HG02798 (cell line): ENCODE data around the gene ABCB8.
"Not testable (repeated sequence)": the region's sequence is repeated elsewhere in the genome, so short reads cannot be mapped to it uniquely, and the experiment has no call there.

Experiments used
- ATAC-seq: cut with Tn5 transposase; IDR thresholded peaks from one replicate; pipeline ENCODE4 v1.9.1; 2021; ENCODE audit warnings: mild to moderate bottlenecking; ENCODE audit not compliant: unreplicated experiment, poor library complexity

The ABCB8 gene

GRCh38 chr7:151032936-151033863, 5.0 kb downstream of the ABCB8 start:
- ATAC-seq: no peak

- no peak for ATAC-seq
These were observed 5.6 kb downstream of the ABCB8 start for GRCh38 chr7:151033864-151034249.

DNA sequence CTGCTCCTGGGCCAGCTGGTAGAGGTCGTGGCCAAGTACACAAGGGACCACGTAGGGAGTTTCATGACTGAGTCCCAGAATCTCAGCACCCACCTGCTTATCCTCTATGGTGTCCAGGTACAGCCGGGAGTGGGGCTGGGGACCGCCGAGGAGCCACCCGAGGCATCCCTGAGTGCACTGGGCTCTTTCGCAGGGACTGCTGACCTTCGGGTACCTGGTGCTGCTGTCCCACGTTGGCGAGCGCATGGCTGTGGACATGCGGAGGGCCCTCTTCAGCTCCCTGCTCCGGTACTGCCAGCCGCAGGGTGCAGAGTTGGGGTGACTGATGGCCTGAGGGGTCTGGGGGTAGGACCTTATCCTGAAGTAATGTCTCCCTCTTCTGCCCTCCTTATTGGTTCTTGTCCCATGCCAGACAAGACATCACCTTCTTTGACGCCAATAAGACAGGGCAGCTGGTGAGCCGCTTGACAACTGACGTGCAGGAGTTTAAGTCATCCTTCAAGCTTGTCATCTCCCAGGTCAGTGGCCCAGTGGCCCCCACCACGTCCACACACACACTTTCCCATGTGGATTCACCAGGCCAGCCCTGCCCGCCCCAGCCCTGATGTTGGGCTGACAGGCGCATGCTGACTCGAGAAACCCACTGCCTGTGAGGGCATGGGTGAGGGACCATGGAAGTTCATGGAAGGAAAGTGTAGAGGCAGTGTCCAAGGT, 6.2 kb downstream of the ABCB8 start:
- no peak for ATAC-seq

- ATAC-seq: no peak
These were observed 6.9 kb downstream of the ABCB8 start for GRCh38 chr7:151035026-151035717.

DNA sequence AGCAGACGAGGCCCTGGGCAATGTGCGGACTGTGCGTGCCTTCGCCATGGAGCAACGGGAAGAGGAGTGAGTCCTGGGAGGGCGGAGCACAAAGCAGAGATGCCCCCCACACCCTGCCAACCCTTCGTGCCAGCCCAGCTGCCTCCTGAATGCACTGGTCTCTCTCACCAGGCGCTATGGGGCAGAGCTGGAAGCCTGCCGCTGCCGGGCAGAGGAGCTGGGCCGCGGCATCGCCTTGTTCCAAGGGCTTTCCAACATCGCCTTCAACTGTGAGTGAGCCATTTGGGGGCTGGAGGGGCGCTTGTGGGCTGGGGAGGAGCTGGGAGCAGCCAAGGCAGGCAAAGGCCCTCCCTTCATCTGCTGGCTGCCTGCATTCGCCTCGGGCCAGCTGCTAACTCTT, 7.7 kb downstream of the ABCB8 start:
- no peak for ATAC-seq

DNA sequence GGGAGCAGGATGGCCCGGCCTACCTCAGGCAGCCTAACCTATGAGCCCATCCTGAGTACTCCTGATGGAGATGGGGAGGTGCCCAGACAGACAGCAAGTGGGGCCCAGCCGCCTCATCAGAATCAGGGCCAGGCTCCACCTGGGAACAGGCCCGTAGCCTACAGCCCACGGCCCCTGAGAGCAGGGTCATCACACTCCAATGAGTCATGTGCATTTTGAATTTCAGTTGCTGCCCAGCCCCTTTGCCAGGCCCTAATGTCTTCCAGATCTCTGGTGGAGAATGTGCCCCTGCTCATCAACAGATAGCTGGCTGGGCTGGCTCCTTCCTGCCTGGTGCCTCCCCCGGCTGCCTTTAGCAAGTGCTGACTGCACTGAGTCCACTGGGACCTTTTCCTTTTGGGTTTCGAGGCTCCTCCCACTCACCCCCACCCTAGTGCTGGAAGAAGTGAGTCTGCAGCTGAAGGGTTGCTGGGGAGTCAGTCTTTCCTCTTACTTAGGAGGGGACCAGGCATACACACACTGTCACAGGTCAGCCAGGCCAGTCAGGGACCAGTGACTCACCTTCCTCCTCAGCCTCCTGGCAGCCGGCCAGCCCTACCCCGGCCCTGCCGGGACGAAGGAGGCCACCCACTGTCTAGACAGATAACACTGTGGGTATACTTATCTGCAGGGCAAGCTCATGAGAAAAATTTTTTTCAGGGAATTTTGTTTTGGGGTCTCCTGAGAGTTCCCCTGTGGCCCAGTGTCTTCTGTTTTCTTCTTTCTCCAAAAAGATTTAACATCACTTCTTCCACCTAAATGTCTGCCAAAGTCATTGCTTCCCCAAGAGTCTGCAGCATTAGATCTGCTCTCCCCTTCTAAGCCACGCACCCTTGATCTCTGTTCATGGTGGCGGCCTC, 10.9 kb downstream of the ABCB8 start:
- peak; percentile 37 for ATAC-seq

GRCh38 chr7:151039850-151040548, 11.7 kb downstream of the ABCB8 start:
- no peak for ATAC-seq

DNA sequence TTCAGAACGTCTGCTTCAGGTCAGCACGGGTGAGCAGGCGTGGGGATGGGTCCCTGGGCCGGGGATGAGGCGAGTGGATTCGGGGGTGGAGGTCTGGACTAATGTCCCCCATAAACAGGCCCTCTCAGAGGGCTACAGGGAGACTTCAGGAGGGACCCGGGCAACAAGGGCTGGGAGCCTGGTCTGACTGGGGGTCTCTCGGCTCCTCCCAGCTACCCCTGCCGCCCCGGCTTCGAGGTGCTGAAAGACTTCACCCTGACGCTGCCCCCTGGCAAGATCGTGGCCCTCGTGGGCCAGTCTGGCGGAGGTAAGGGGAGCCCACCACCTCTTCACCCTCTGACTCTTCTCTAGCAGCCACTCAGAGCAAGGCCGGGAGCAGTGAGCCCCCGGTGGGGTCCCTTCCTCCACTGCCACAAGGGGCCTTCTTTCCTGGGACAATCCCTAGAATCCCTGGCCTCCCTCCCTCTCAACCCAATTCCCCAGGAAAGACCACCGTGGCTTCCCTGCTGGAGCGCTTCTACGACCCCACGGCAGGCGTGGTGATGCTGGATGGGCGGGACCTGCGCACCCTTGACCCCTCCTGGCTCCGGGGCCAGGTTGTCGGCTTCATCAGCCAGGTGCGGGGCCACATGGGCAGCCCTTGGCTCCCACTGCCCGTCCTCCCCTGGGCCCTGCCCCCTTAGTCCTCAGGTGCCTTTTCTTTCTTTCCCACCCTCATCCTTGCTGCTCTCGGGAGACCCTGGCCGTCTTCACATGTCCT, 12.5 kb downstream of the ABCB8 start:
- ATAC-seq: no peak

DNA sequence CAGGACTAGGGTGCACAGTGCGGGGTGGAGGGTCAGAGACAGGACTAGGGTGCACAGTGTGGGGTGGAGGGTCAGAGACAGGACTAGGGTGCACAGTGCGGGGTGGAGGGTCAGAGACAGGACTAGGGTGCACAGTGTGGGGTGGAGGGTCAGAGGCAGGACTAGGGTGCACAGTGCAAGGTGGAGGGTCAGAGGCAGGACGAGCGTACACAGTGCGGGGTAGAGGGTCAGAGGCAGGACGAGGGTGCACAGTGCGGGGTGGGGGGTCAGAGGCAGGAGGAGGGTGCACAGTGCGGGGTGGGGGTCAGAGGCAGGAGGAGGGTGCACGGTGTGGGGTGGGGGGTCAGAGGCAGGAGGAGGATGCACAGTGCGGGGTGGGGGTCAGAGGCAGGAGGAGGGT, 15.2 kb downstream of the ABCB8 start:
- ATAC-seq: not testable (repeated sequence)

- no peak for ATAC-seq
These were observed 15.7 kb downstream of the ABCB8 start for GRCh38 chr7:151043959-151044358.

- no peak for ATAC-seq
These were observed 17.0 kb downstream of the ABCB8 start for GRCh38 chr7:151045262-151045661.

GRCh38 chr7:151045967-151046366, 17.7 kb downstream of the ABCB8 start:
- no peak for ATAC-seq

- no peak for ATAC-seq
These were observed 18.6 kb downstream of the ABCB8 start for GRCh38 chr7:151046603-151047573.

- no peak for ATAC-seq
These were observed 19.9 kb downstream of the ABCB8 start, which contains the start of gene ASIC3 for GRCh38 chr7:151047976-151048815. Gene ASIC3 (plus strand): TSS chr7:151048531. CDS start chr7:151048886, 355 bp downstream.

DNA sequence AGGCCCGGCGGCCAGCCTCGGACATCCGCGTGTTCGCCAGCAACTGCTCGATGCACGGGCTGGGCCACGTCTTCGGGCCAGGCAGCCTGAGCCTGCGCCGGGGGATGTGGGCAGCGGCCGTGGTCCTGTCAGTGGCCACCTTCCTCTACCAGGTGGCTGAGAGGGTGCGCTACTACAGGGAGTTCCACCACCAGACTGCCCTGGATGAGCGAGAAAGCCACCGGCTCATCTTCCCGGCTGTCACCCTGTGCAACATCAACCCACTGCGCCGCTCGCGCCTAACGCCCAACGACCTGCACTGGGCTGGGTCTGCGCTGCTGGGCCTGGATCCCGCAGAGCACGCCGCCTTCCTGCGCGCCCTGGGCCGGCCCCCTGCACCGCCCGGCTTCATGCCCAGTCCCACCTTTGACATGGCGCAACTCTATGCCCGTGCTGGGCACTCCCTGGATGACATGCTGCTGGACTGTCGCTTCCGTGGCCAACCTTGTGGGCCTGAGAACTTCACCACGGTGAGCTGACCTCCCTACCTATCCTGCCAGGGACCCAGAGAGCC, 20.7 kb downstream of the ABCB8 start:
- ATAC-seq: no peak

DNA sequence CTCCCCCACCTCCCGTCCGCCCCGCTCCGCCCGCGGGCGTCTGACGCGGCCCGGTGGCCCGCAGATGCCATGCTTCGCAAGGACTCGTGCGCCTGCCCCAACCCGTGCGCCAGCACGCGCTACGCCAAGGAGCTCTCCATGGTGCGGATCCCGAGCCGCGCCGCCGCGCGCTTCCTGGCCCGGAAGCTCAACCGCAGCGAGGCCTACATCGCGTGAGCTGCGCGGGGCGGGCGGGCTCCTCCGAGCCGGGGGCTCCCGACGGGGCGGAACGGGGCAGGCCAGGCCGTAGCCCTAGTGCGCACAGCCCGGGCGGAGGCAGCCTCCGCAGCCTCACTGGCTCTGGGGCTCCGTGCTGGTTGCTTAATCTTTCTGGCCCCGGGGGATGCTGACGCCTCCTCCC, 22.9 kb downstream of the ABCB8 start:
- no peak for ATAC-seq
